DOHH2 (cell line): ENCODE results near the gene NUDC.

Experiments
- H3F3A ChIP-seq: fragments of 200-600 bp; sonication (generic), shearing (Covaris generic); 2 replicates; pipeline ENCODE4 v1.6.0; 2016; ENCODE audit warnings: antibody characterized with exemption, mild to moderate bottlenecking; ENCODE audit not compliant: control insufficient read depth, insufficient read depth
- H3K27ac ChIP-seq: fragments of 200-600 bp; sonication (generic); 2 replicates; pipeline ENCODE4 v1.5.1; 2014; ENCODE audit warnings: low read depth, mild to moderate bottlenecking, low read length, moderate library complexity
- H3K27me3 ChIP-seq: fragments of 200-600 bp; sonication (generic); 2 replicates; pipeline ENCODE4 v1.6.1; 2014; ENCODE audit warnings: mild to moderate bottlenecking, low read length, mixed read lengths; ENCODE audit not compliant: control insufficient read depth
- H3K36me3 ChIP-seq: fragments of 200-600 bp; sonication (generic); 2 replicates; pipeline ENCODE4 v1.6.1; 2014; ENCODE audit warnings: mild to moderate bottlenecking, low read length, moderate library complexity, mixed read lengths; ENCODE audit not compliant: control insufficient read depth
- H3K4me1 ChIP-seq: fragments of 200-600 bp; sonication (generic); 2 replicates; pipeline ENCODE4 v1.6.1; 2014; ENCODE audit warnings: mild to moderate bottlenecking, low read length, mixed read lengths; ENCODE audit not compliant: control insufficient read depth
- H3K4me2 ChIP-seq: fragments of 200-600 bp; sonication (generic); 2 replicates; pipeline ENCODE4 v1.6.0; 2014; ENCODE audit warnings: mild to moderate bottlenecking, low read length, moderate library complexity
- H3K4me3 ChIP-seq: fragments of 200-600 bp; sonication (generic); 2 replicates; pipeline ENCODE4 v1.5.1; 2014; ENCODE audit warnings: mild to moderate bottlenecking, low read length, mixed read lengths
- H3K79me2 ChIP-seq: fragments of 200-600 bp; sonication (generic); 2 replicates; pipeline ENCODE4 v1.6.1; 2014; ENCODE audit warnings: mild to moderate bottlenecking, low read length, mixed read lengths; ENCODE audit not compliant: control insufficient read depth
- H3K9me2 ChIP-seq: fragments of 200-600 bp; sonication (generic); replicated peaks from 2 replicates; pipeline ENCODE4 v1.6.1; 2014; ENCODE audit warnings: mild to moderate bottlenecking, low read length, mixed read lengths; ENCODE audit not compliant: control insufficient read depth
- H3K9me3 ChIP-seq: fragments of 200-600 bp; sonication (generic); 2 replicates; pipeline ENCODE4 v1.6.1; 2014; ENCODE audit warnings: antibody characterized with exemption, low read length, mixed read lengths; ENCODE audit not compliant: control insufficient read depth, insufficient read depth
- H4K20me1 ChIP-seq: fragments of 200-600 bp; sonication (generic); 2 replicates; pipeline ENCODE4 v1.6.0; 2014; ENCODE audit warnings: low read depth, mild to moderate bottlenecking, antibody characterized with exemption, low read length, moderate library complexity; ENCODE audit not compliant: control insufficient read depth, insufficient read depth
- EZH2phosphoT487 ChIP-seq: fragments of 200-600 bp; sonication (generic); IDR thresholded peaks from 2 replicates; pipeline ENCODE4 v1.6.1; 2017; ENCODE audit warnings: borderline replicate concordance, mild to moderate bottlenecking, antibody characterized with exemption, low read length, moderate library complexity, mixed read lengths
- TF ChIP-seq, protein P1 (sequence below): fragments of 200-600 bp; sonication (generic); IDR thresholded peaks from one replicate; pipeline ENCODE4 v1.5.1; 2014; ENCODE audit warnings: antibody characterized with exemption, mild to moderate bottlenecking, low read depth, low read length; ENCODE audit not compliant: poor library complexity, severe bottlenecking

The NUDC gene

DNA sequence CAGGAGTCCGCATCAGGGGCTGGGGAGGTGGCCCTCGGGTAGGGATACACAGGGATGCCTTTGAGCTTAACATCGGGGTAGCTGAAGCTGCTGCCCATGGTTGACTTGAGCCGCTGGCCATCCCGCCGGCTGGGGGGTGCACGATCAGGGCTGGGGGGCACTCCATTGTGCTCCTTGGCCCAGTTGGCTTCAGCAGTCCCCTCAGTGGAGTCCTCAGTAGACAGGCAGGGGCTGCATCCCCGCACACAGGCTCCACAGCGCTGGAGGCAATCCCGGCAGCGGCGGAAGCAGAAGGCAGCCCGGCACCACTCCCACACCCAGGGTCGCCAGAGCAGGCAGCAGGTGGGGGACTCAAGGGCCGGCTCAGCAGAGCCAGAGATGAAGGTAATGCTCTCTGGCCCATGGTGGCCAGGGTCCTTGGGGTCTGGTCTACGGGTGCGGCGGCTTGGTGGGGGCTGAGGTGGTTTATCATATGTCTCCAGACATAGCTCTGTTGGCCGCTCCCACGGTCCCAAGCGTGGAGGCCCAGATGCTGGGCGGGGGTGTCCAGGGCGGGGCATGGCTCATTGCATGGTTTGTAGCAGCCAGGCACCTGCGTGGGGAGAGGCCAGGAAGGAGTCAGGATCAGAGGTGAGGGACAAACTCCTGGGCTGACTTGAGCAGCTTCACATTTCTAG is 30.4 kb downstream of the NUDC start:
- no peaks in the 10 kb centered on the region for H3K9me2 ChIP-seq
- no peak overlapping the region for H3K4me3 ChIP-seq
- H3K4me2 ChIP-seq = no peak overlapping the region
- no peak overlapping the region for H3K27ac ChIP-seq
- no peaks in the 10 kb centered on the region for H4K20me1 ChIP-seq
- no peaks in the 10 kb centered on the region for H3K4me1 ChIP-seq
- no peaks in the 10 kb centered on the region for H3F3A ChIP-seq
- no peaks in the 10 kb centered on the region for H3K9me3 ChIP-seq
- no peaks in the 10 kb centered on the region; the same call in 1 of the 2 replicates for H3K36me3 ChIP-seq
- H3K27me3 ChIP-seq = no peaks in the 10 kb centered on the region
- TF ChIP-seq, protein P1, sequence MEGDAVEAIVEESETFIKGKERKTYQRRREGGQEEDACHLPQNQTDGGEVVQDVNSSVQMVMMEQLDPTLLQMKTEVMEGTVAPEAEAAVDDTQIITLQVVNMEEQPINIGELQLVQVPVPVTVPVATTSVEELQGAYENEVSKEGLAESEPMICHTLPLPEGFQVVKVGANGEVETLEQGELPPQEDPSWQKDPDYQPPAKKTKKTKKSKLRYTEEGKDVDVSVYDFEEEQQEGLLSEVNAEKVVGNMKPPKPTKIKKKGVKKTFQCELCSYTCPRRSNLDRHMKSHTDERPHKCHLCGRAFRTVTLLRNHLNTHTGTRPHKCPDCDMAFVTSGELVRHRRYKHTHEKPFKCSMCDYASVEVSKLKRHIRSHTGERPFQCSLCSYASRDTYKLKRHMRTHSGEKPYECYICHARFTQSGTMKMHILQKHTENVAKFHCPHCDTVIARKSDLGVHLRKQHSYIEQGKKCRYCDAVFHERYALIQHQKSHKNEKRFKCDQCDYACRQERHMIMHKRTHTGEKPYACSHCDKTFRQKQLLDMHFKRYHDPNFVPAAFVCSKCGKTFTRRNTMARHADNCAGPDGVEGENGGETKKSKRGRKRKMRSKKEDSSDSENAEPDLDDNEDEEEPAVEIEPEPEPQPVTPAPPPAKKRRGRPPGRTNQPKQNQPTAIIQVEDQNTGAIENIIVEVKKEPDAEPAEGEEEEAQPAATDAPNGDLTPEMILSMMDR = no peak
- TF ChIP-seq EZH2phosphoT487 = no peak
- H3K79me2 ChIP-seq = no peaks in the 10 kb centered on the region

DNA sequence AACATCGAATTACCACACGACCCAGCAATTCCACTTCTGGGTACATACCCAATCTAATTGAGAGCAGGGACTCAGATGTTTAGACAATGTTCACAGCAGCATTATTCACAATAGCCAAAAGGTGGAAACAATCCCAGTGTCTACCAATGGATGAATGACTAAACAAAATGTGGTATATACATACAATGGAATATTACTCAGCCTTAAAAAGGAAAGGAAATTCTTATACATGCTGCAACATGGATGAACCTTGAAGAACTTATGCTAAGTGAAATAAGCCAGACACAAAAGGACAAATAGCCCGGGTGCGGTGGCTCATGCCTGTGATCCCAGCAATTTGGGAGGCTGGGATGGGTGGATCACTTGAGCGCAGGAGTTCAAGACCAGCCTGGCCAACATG is 31.8 kb downstream of the NUDC start:
- Histone ChIP-seq H3K9me2 (no peaks in the 10 kb centered on the region), H3K4me3 (no peak overlapping the region), H3K9me3 (no peaks in the 10 kb centered on the region), H3K36me3 (no peaks in the 10 kb centered on the region), H3F3A (no peaks in the 10 kb centered on the region), H3K4me2 (no peak overlapping the region), H3K27ac (no peak overlapping the region), H3K27me3 (no peaks in the 10 kb centered on the region), H3K4me1 (no peaks in the 10 kb centered on the region), H3K79me2 (no peaks in the 10 kb centered on the region), H4K20me1 (no peaks in the 10 kb centered on the region)
- TF ChIP-seq, protein P1 = no peak
- TF ChIP-seq EZH2phosphoT487 = no peak

GRCh38 chr1:26956321-26956720 is 34.8 kb downstream of the NUDC start:
- Histone ChIP-seq H3K4me1 (peaks cover 16% of the 10 kb centered on the region), H3K4me2 (no peak overlapping the region)
- no peak for TF ChIP-seq EZH2phosphoT487
- TF ChIP-seq, protein P1 = no peak

More at GRCh38 chr1:26956321-26956720, 34.8 kb downstream of the NUDC start:
- no peaks in the 10 kb centered on the region for H4K20me1 ChIP-seq
- H3K4me3 ChIP-seq = no peak overlapping the region
- H3K36me3 ChIP-seq = no peaks in the 10 kb centered on the region
- no peak overlapping the region for H3K27ac ChIP-seq
- no peaks in the 10 kb centered on the region for H3K79me2 ChIP-seq
- no peaks in the 10 kb centered on the region for H3K9me3 ChIP-seq
- no peaks in the 10 kb centered on the region for H3K9me2 ChIP-seq
- H3F3A ChIP-seq = peaks cover 7% of the 10 kb centered on the region; the same call in 1 of the 2 replicates
- peaks cover 15% of the 10 kb centered on the region for H3K27me3 ChIP-seq
